ENCODE data around the gene DPEP3.
"Not testable (repeated sequence)": the region's sequence is repeated elsewhere in the genome, so short reads cannot be mapped to it uniquely, and the experiment has no call there.

The DPEP3 gene

DNA sequence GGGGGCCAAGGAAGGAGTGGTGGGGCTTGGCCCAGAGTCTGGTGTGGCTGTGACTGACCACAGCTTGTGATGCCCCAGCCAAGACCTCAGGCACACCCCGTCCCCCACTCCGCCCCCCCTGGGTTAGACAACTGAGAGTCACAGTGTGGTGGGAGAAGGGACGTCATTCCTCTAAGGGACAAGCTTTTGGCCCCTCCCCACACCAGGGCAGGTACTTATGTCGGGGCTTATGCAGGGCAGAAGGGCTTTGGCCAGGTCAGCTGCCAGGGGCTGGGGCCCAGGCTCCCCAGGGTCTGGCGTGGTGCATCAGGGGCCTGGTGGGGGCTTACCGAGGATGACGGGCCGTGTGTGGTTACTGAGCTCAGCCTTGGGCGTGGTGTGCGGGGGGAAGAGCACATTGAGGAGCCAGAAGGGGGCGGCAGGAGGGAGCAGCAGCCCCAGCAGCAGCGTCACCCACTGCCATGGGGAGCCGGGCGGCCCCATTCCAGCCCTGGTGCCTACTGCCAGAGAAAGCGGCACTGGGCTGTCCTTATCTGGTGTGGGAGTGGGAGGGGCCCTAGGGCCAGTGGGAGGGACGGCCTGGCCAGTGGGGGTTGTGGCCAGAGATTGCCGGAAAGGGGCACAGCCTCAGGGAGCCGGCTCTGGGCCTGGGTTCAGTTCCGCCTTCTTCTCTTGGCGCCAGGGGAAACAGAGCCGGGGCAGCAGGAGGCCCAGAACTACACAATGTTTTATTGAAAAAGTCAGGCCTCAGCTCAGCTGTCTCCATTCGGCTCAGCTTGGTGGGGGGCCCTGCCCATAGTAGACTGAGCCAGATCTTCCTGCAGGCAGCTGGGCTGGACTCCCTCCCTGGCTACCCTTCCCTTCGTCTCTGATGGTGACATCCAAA is 36.4 kb downstream of the DPEP3 start, which contains the start of gene LCAT:
Gene LCAT (minus strand): TSS at position 502 of the 886 bp plus-strand sequence. CDS start 19 bp downstream, at position 483.
- no peak for DNase-seq

DNA sequence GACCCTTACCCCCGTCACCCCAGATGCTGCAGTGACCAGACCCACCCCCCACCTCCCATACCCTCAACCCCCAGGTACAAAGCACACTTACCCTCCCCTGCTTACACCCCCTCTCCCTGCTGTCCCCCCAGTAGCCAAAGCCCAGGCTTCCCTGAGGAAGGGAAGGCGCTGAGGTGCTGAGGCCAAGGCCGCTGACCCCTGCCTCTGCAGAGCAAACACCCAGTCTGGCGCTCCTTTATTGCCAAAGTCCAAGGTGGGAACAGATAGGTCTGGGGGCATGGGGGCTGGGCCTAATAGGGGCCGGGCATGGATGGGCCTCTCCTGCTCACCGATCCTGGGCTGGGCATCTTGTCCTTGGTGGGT is 37.1 kb downstream of the DPEP3 start:
- no peak for DNase-seq

DNA sequence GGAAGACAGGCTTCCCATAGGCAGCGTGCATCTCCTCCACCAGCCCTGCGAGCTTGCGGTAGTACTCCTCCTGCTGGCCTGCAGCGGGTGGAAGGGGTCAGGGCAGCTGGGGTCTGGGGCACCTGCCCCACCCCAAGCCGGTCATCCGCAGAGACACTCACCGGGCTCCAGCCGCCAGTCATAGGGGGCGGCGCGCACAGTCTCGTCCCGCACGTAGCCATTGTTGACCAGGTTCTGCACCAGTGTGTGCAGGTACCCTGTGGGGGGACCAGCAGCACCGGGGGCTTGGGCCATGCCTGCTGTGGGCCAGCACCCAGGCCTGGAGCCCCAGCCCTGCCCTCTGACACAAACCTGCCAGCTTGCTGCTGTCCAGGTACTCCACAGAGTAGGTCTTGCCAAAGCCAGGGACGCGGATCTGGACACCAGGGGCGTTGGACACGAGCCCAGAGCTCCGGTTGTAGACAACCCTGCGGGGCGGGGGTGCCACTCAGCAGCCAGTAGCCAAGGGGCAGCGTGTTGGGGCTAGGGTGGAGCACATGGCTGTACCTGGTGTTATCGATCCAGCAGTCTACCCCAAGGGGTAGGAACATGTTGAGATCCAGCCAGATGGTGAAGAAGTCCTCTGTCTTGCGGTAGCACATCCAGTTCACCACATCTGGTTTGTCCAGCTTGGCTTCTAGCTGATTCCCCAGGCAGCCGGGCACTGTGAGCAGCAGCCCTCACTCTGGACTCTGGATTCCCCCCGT is 37.6 kb downstream of the DPEP3 start:
- DNase-seq, result no peak

DNA sequence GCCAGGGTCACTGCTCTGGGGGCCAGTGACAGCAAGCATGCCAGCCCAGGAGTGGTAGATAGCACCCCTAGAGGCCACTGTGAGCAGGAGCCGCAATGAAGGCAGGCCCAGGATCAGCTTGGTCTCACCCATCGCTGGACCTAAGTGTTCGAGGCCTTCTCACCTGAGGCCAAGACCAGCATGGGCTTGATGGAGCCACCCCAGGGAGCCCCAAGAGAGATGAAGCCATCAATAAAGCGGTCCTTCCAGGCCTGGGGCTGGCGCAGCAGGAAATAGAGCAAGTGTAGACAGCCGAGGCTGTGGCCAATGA is 38.1 kb downstream of the DPEP3 start:
- DNase-seq, result no peak

DNA sequence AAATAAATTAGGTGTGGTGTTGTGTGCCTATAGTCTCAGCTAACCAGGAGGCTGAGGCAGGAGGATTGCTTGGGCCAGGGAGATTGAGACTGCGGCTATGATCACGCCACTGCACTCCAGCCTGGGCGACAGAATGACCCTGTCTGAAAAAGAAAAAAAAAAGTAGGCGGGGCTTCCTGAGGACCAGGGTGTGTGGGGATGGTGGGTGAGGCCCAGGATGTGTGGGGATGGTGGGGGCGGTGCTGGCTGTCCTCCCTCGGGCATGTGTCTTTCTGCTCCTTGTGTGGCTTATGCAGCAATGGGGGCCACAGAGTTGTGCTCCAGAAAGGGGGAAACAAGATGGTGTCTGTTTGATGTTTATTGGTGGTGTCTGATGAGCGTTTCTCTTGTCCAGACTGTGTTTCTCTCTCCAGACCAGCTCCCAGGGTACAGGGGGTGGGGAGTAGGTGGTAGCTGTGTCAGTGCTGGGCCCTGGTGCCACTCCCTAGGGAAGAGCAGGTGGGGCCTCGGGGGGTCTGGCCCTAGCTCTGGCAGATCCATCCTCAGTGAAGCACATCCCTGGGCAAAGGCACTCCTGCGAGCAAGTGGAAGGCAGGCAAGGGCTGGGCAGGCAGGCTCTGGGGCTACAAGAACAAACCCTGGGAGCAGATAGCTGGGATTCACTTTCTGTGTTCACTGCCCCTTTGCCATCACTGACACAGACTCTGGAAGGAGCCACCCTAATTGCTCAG is 38.7 kb downstream of the DPEP3 start:
- no peak for DNase-seq

DNA sequence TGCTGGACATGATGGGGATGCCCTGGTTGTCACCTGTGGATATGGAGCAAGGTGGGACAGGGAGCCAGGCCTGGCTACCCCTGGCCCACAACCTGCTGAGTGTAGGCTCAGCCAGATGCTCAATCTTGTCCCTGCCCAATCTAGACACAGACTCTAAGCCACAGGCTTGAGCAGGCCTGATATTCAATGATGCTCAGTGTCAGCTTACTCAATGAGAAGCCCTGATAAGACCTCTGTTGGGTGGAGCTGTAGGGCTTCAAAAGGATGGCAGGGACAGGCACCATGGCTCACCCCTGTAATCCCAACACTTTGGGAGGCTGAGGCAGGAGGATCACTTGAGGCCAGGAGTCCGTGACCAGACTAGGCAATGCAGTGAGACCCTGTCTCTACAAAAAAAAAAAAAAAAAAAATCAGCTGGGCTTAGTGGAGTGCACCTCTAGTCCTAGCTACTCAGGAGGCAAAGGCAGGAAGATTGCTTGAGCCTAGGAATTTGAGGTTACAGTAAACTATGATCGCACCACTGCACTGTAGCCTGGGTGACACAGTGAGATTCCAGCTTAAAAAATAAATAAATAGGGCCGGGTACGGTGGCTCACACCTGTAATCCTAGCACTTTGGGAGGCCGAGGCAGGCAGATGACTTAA is 39.7 kb downstream of the DPEP3 start:
- DNase-seq, result no peak

DNA sequence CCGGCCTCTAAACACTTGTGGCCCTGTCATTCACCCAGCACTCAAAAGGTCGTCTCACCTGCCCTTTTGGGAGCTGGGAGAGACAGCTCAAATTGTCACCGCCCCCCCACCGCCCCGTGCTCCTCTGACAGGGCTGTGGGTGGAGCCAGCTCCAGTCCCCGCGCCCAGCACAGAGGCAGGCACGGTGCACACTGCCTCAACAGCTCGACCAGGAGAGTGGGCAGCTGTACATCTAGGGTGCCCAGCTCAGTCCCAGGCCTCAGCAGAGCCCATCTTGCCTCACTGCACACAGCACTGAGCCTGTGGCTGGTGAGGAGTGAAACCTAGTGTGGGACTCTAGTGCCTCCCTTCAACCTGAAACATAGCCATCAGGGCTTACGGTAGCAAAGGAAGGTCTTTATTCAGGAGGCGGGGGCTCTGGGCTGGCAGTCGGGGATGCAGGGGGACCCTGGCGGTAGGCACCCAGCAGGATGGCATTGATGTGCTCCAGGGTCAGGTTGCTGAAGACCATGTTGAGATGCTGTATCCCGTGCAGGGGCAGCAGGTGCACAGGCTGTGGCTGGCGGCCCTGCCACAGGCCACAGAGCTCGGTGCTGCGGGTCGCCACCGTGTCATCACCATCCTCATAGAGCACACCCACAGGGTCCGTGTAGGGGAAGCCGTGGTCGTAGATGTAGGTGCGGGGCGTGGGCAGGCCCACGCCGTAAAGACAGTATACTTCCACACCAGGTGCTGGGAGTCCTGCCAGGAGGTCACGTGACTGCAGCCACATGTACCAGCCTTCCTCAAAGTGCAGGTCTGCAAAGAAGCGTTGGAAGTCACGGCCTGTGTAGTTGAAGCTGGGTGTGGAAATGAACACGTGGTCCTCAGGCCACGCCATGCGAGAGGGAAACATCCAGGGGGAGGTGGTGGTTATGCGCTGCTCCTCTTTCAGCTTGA is 40.5 kb downstream of the DPEP3 start:
- DNase-seq, result no peak

DNA sequence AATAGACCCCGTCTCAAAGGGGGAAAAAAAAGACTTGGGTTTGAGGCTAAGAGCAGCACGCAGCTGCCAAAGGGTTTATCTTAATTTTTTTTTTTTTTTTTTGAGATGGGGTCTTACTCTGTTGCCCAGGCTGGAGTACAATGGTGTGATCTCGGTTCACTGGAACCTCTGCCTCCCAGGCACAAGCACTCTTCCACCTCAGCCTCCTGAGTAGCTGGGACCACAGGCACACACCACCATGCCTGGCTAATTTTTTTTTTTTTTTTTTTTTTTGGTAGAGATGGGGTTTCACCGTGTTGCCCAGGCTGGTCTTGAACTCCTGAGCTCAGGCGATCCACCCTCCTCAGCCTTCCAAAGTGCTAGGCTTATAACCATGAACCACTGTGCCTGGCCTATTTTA is 42.6 kb downstream of the DPEP3 start:
- not testable (repeated sequence) for DNase-seq

DNA sequence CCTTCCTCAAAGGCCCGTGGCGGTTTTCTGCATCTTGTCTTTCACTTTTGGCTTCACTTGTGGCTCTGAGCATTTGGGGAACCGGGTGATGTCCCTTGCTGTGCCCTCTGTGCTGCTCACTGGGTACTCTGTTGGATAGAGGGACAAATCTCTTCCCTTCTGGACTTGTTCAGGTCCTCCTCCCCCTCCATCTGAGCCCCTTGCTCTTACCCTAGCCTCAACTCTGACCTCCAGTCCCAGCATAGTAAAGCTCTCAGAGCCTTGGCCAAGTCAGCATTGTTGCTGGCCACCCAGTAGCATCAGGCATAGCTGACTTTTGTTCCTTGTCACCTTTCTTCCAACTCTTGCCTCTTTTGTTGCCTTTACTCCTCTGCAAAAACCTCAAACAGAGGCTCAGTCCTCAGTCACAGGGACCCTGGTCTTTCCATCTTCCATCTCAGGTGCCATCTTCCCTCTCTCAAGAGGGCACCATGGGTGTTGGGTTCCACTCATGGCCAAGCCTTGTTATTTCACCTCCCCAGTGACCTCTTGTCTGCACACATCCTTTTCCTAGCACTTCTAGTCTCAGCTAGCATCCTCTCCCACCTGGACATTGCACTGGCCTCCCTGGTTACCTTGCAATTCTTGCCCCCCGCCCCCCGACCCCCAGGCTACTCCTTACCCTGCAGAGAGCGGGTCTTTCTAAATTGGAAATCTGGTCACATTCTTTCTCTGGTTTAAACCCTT is 43.3 kb downstream of the DPEP3 start:
- no peak for DNase-seq

DNA sequence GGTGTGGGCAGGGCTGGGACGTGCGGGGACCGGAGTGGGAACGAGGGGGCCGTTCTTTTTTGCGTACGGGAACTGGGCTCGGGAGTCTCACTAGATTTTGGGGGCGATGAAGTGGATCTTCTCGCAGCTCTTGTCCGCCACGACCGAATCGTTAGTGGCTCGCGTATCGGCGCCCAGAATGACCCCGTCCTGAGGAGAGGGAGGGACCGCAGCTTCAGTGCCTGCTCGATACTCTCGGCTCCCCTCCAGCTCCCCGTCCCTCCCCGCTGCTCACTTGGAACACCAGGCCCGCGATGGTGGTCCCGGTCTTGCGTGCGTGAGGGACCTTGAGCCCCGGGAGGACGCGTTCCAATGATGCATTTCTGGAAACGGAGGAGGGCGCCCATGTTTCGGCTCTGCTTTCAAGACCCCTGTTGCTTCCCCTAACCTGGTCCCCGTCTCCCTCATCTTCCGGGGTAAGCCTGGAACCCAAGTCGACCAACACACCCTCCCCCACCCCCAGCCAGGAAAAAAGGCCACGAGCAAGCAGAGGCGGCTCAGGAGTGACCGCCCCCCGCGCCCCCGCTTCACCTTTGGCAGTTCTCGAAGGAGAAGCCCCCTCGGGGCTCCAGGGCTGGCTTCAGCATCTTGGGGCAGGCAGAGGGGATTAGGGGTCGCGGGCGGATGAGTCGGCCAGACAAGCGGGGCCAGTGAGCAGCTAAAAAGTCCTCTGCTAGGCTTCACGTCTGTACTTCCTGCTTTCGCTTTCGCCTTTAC is 44.0 kb downstream of the DPEP3 start, which contains the start of gene PSMB10:
Gene PSMB10 (minus strand): TSS at position 727 of the 756 bp plus-strand sequence. CDS start 101 bp downstream, at position 626.
- no peak for DNase-seq

DNA sequence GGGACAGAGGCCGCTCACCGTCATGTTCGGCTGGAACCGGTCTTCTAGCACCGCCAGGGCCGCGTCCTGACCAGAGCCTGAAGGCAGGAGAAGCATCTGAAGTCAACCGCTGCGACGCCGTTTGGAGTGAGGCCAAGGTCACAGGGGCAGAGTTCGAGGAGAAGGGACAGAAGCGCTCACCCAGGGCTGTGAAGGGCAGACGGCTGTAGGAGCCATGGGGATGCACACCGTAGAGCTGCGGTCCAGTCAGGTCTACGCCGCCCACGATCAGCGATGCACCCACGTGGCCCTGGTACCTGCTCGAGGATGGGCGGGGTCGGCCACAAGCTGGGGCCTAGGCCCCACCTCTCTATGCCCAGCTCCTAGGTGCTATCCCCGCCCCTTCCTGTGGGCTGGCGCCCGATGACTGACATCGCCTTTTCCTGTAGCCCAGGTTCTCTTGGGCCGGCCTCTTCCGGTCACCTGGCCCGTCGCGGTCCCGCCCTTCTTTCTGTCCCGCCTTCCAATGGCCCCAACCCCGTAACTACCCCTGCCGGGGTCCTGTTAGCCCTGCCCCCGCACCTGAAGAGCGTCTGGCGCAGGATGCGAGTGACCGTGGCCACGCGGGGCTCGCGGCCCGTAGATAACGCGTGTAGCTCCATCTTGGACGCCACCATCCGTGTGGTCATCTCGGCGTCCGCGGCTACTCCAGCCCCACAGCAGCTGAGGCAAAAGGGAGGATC is 44.7 kb downstream of the DPEP3 start:
- peak; percentile 91 for DNase-seq

DNA sequence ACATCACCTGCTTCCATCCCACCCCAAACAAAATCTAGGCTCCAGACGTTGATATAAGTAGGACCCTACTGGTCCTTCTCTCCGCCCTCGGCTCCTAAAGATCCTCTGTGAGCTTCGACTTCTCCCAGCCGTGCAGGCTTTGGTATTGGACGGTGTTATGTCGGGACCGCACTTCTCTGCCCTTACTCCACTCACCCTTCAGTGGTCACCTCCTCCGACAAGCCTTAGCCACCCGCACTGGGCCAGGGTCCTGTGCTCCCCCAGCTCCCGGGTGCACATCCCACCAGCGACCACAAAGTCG is 45.2 kb downstream of the DPEP3 start:
- DNase-seq, result no peak

DNA sequence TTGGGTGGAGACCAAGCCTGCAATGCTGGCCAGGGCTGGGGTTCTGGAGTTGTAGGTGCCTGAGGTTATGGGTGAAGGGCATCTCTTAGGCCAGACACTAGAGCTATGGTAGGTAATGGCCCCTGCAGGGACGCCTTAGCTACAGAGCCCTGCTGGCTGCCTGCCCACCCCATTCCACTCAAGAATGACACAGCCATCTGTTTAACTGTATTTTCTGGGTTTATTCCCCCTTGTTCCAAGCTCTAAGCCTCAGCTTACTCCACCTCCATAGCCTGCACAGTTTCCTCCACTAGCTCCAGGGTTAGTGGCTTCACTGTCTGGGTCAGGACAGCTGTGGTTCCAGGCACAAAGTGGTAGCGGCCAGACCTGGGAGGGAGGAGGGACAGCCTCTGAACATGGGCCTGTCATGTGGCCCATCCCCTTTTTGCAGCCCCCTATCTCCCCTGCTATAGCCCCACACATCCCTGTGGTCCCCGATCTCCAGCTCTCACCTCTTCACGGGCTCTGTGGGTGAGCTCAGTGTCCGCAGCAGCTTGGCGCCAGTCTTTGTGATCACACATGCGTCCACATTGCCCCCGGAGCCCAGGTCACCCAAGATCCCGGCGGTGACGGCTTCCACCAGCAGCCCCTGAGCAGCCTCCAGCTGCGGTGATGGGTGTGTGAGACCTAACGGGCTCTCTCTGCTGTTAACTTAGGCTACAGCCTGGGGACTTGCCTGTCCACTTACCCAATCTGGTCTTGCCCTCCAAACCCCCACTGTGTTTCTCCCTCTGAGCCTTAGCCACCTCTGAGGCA is 45.8 kb downstream of the DPEP3 start:
- no peak for DNase-seq

DNA sequence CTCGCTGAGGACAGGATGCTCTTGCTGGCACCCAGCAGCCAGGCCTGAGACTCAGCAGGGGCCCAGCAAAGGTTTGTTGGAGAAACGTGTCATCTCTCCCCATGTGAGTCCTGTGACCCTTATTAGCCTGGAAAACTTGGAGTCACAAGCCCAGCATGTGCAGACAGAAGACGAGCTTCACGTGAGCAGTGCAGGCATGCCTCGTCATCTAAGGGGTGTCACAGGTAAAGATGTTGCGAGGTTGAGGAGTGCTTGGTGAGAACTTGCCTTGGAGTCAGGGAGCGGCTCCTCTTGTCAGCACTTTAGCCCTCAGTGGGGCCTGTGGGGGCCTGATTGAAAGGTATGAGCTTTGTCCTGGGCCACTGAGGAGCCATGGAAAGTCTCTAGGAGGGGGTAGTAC is 46.5 kb downstream of the DPEP3 start:
- DNase-seq, result no peak

DNA sequence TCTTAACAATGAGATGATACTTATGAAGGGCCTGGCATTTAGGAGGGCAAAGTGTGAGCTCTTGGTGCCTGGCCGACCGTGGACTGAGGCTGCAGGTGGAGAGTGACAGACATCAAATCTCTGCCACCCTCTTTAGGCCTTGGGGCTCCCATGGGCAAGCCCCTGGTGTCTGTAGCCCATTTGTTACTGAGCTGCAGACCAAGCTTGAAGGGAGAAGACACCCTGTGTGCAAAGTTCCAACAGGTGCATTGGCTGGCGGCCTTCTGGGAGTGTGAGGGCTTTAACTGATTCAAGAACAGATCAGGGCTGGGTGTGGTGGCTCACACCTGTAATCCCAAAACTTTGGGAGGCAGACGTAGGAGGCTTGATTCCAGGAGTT is 47.8 kb downstream of the DPEP3 start:
- no peak for DNase-seq

DNA sequence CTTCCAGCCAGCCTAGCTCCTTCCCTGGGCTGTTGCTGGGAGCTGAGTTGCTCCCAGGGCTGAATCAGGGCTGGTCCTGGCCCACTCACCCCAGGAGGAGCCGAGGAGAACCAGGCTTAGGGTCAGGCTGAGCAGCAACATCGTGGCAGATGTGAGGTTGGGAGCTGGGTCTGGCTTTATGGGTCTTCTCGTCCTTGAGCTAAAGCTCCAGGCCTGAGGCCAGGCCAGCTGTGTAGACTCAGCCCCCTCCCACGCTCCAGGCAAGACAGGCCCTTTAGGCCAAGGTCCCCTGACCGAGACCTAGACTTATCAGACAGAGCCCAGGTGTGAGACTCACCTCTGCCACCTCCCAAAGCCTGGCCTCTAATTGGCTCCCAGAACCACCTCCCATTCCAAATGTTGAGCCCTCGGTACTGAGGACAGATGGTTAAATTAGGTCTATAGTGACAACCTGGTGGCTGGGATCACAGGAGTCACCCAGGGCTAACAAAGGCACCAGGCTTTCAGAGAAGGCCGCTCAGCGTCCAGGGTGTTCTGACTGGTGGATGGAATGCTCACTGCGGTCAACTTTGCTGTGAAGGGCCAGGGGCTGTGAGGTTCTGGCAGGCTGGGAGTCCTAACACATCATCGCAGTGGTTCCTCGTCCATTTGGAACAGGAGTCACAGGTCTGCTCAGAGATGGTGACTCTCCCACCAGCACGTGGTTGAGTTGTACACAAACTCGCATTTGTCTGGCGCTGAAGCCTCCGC is 48.4 kb downstream of the DPEP3 start, which contains the start of gene CTRL:
Gene CTRL (minus strand): TSS at position 151 of the 750 bp plus-strand sequence. CDS start 10 bp downstream, at position 141.
- DNase-seq, result no peak

DNA sequence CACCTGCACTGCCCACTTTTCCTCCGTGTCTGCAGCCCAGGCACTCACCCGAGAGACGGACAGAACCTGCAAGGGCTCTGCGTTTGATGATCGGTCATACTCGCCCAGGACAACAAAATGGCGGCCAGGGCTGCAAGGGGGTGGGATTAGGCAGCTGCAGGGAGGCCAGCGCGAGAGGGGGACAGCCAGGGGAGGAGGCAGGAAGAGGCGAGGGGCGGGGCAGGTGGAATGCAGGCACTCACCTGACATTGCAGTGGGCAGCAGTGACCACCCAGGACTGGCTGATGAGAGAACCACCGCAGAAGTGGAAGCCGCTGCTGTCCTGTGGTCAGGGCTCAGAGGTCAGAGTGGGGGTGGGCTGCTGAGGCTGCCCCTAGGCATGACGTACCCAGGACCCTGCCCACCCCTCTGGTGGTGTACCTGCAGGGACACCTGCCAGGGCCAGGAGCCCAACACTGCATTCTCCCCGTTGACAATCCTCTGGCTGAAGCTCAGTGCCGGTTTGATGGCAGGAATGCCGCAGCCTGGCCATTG is 49.6 kb downstream of the DPEP3 start:
- no peak for DNase-seq

DNA sequence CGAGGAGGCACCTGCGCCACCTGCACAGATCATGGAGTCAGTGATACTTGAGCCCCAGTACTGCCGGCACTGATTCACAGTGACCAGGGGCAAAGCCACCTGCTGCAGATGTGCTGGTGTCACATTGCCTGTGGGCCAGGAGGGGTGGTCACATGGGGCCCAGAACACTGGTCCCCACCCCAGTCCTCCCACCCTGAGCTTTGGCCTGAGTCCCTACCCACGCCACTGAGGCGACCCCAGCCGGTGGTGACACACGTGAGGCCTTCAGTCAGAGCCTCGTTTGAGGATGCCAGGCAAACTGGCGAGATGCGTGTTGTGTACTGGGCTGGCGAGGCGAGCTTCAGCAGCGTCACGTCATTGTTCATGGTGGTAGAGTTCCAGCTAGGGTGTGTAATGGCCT is 50.1 kb downstream of the DPEP3 start:
- no peak for DNase-seq

Data from NCI-H1105 treated with DMSO at 0.1 percent for 48 hours (cell line).